Measurements from ENCODE around the gene C3orf62. TPM values are rescaled to one million over a fixed set of nuclear protein-coding genes. Genes with fewer than 3 reads are reported as not detected.

C3orf62 gene
- total and polyA plus RNA-seq, 9 of the 15 experiments (the other 6 are each of a cell fraction or from before 2014, with no cell fraction given) = 1.3 to 5.7 (median 3.4) TPM

GRCh38 chr3:49238274-49239127, 38.5 kb downstream of the C3orf62 start (continued):
- TF ChIP-seq CTCF (IDR thresholded peaks at IDR 0.05 in 2 of 3, conservative IDR thresholded peaks at IDR 0.05 in 1 of 3; ENCODE audit: insufficient read depth in 2 of 3, low read depth in 1 of 3, low read length in 3 of 3) (no peak), MBD2 (IDR thresholded peaks at IDR 0.05; ENCODE audit: borderline replicate concordance, low read depth) (0 out of 2 replicates have a peak, but pooled peaks have one; percentile 37), HMG20B (CRISPR knock-in tag; IDR thresholded peaks at IDR 0.05) (no peak), POLR2G (IDR thresholded peaks at IDR 0.05; ENCODE audit: low read depth, low read length) (no peak), ZNF384 (IDR thresholded peaks at IDR 0.05; ENCODE audit: low read depth, low read length) (no peak), ETS2 (tag; IDR thresholded peaks at IDR 0.05; ENCODE audit: borderline replicate concordance, poor library complexity, severe bottlenecking) (no peak), ZNF12 (CRISPR knock-in tag; IDR thresholded peaks at IDR 0.05) (no peak), MYC (IDR thresholded peaks at IDR 0.05; ENCODE audit: low read depth, low read length) (peak; percentile 81), MYC (CRISPR knock-in tag; IDR thresholded peaks at IDR 0.05; ENCODE audit: borderline replicate concordance, low read depth) (no peak), BDP1 (IDR thresholded peaks at IDR 0.05; ENCODE audit: insufficient read depth, insufficient read length) (no peak), ZEB2 (IDR thresholded peaks at IDR 0.05) (peak; percentile 72), TBP (optimal IDR thresholded peaks at IDR 0.05; ENCODE audit: low read depth, low read length) (no peak), RBM15 (IDR thresholded peaks at IDR 0.05; ENCODE audit: insufficient read depth, low read length) (no peak), MNT (conservative IDR thresholded peaks at IDR 0.05) (peak; percentile 43 to 80; a peak in 2 of 4 replicates), IRF9 (tag; IDR thresholded peaks at IDR 0.05) (peak; percentile 91), E2F6 (IDR thresholded peaks at IDR 0.05; ENCODE audit: borderline replicate concordance in 1 of 2, extremely low read depth in 1 of 2, insufficient read depth in 1 of 2, insufficient read length in 1 of 2, low read depth in 1 of 2, low read length in 1 of 2, poor library complexity in 1 of 2, severe bottlenecking in 1 of 2) (no peak), U2AF2 (optimal IDR thresholded peaks at IDR 0.05; ENCODE audit: low read depth, low read length) (no peak), THAP12 (CRISPR knock-in tag; IDR thresholded peaks at IDR 0.05) (no peak)
